IPS-15b (cell line): ENCODE results near the gene LMF1.
"Not testable (repeated sequence)": the region's sequence is repeated elsewhere in the genome, so short reads cannot be mapped to it uniquely, and the experiment has no call there.

Experiments
- H3K27me3 ChIP-seq: one replicate; pipeline ENCODE4 v1.6.1; 2013; ENCODE audit warnings: low read length; ENCODE audit not compliant: control insufficient read depth, insufficient read depth
- H3K36me3 ChIP-seq: one replicate; pipeline ENCODE4 v1.6.1; 2013; ENCODE audit warnings: low read length; ENCODE audit not compliant: control insufficient read depth, insufficient read depth
- H3K4me1 ChIP-seq: one replicate; pipeline ENCODE4 v1.6.1; 2013; ENCODE audit warnings: mild to moderate bottlenecking, low read length; ENCODE audit not compliant: control insufficient read depth, insufficient read depth
- H3K4me3 ChIP-seq: one replicate; pipeline ENCODE4 v1.5.1; 2013; ENCODE audit warnings: low read depth, low read length
- H3K9ac ChIP-seq: one replicate; pipeline ENCODE4 v1.6.1; 2013; ENCODE audit warnings: low read depth, mild to moderate bottlenecking, low read length
- H3K9me3 ChIP-seq: one replicate; pipeline ENCODE4 v1.6.1; 2013; ENCODE audit warnings: mild to moderate bottlenecking, low read length; ENCODE audit not compliant: control insufficient read depth, insufficient read depth

Gene LMF1

GRCh38 chr16:965487-965886, 5.3 kb downstream of the LMF1 start:
- H3K27me3 ChIP-seq, result peaks cover 3% of the 10 kb centered on the region
- H3K4me1 ChIP-seq, result no peaks in the 10 kb centered on the region
- H3K36me3 ChIP-seq, result no peaks in the 10 kb centered on the region
- no peak overlapping the region for H3K4me3 ChIP-seq
- H3K9me3 ChIP-seq, result no peaks in the 10 kb centered on the region
- no peak overlapping the region for H3K9ac ChIP-seq

GRCh38 chr16:965036-965395, 5.8 kb downstream of the LMF1 start:
- H3K9ac ChIP-seq, result no peak overlapping the region
- no peaks in the 10 kb centered on the region for H3K36me3 ChIP-seq
- peaks cover 3% of the 10 kb centered on the region for H3K27me3 ChIP-seq
- H3K9me3 ChIP-seq, result no peaks in the 10 kb centered on the region
- H3K4me3 ChIP-seq, result no peak overlapping the region
- H3K4me1 ChIP-seq, result no peaks in the 10 kb centered on the region

GRCh38 chr16:964356-965035, 6.3 kb downstream of the LMF1 start:
- Histone ChIP-seq H3K4me1 (no peaks in the 10 kb centered on the region), H3K9ac (no peak overlapping the region), H3K27me3 (peaks cover under 1% of the 10 kb centered on the region), H3K36me3 (no peaks in the 10 kb centered on the region), H3K4me3 (no peak overlapping the region), H3K9me3 (no peaks in the 10 kb centered on the region)

DNA sequence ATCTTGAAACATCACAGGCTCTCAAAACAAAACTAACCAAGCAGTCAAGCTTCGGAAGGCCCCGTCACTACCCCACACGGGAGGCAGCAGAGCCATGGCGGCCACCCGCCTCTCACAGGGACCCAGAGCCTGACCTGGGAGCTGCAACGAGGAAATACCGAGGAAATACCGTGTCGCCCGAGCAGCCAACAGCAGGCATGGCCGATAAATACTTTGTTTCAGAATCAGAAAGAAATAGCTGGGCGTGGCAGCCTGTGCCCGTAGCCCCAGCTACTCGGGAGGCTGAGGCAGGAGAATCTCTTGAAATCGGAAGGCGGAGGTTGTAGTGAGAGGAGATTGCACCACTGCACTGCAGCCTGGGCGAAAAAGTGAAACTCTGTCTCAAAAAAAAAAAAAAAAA, 6.9 kb downstream of the LMF1 start:
- H3K9ac ChIP-seq, result no peak overlapping the region
- no peaks in the 10 kb centered on the region for H3K4me1 ChIP-seq
- H3K27me3 ChIP-seq, result no peaks in the 10 kb centered on the region
- no peaks in the 10 kb centered on the region for H3K9me3 ChIP-seq
- no peak overlapping the region for H3K4me3 ChIP-seq
- H3K36me3 ChIP-seq, result no peaks in the 10 kb centered on the region

GRCh38 chr16:962901-963814, 7.6 kb downstream of the LMF1 start:
- Histone ChIP-seq H3K9ac (no peak overlapping the region), H3K4me3 (no peak overlapping the region), H3K27me3 (no peaks in the 10 kb centered on the region), H3K4me1 (no peaks in the 10 kb centered on the region), H3K36me3 (no peaks in the 10 kb centered on the region), H3K9me3 (no peaks in the 10 kb centered on the region)

DNA sequence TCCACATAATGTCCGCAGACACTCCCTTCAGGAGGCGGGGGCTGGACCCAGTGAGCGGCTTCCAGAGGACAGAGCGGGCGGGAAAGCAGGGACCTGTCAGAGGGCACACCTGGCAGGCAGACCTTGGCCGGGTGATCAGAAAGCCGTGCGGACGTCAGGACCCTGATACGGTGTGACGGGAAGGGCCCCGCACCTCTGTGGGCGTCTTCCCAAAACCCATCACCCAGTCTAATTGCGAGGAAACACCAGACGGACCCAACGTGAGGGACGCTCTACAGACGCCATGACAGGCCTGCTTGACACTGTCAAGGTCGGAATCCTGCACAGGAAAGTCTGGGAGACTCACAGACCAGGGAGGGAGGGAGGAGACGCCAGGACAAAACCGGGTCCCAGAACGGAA, 8.4 kb downstream of the LMF1 start:
- H3K36me3 ChIP-seq, result no peaks in the 10 kb centered on the region
- H3K4me3 ChIP-seq, result no peak overlapping the region
- H3K4me1 ChIP-seq, result no peaks in the 10 kb centered on the region
- H3K9ac ChIP-seq, result no peak overlapping the region
- H3K27me3 ChIP-seq, result no peaks in the 10 kb centered on the region
- H3K9me3 ChIP-seq, result no peaks in the 10 kb centered on the region

DNA sequence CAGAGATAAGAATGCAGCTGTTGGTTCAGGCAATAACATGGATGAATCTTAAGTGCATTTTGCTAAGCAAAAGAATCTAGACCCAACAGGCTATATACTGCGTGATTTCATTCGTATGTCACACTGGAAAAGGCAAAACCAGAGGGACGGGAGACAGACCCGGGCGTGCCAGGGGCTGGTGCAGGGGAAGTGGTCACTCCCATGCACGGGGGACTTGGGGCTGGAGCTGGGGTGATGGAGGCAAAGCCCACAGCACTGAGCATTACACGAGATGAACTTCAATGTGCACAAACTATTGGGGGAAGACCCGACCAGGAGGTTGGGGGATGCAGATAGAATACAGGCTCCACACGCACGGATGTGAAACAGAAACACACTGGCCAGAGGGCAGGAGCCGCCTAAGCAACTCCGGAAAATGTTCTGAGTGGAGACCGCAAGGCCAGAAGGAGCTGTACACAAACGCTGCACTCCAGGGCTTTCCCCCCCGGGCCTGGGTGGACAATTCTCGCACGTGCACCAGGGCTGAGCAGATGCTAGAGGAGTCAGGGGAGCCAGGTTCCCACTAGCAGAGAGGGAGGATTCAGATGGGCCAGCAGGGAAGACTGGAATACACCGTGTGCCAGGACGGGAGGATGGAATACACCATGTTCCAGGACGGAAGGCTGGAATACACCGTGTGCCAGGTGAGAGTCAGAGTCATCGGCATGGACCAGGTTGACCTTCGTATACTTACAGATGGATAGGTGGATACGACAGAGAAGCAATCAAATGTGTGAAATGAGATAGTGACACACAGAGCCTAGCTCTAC, 11.3 kb downstream of the LMF1 start:
- Histone ChIP-seq H3K36me3 (no peaks in the 10 kb centered on the region), H3K27me3 (no peaks in the 10 kb centered on the region), H3K4me3 (no peak overlapping the region), H3K9ac (no peak overlapping the region), H3K4me1 (no peaks in the 10 kb centered on the region), H3K9me3 (no peaks in the 10 kb centered on the region)

- not testable (repeated sequence) for H3K9me3 ChIP-seq, H3K9ac ChIP-seq, H3K4me1 ChIP-seq, H3K4me3 ChIP-seq, H3K36me3 ChIP-seq, H3K27me3 ChIP-seq
These were observed 15.0 kb downstream of the LMF1 start for GRCh38 chr16:955766-956165.

- H3K27me3 ChIP-seq, H3K4me1 ChIP-seq, H3K36me3 ChIP-seq, H3K9ac ChIP-seq, H3K9me3 ChIP-seq, H3K4me3 ChIP-seq: not testable (repeated sequence)
These were observed 17.0 kb downstream of the LMF1 start for GRCh38 chr16:953818-954217.

DNA sequence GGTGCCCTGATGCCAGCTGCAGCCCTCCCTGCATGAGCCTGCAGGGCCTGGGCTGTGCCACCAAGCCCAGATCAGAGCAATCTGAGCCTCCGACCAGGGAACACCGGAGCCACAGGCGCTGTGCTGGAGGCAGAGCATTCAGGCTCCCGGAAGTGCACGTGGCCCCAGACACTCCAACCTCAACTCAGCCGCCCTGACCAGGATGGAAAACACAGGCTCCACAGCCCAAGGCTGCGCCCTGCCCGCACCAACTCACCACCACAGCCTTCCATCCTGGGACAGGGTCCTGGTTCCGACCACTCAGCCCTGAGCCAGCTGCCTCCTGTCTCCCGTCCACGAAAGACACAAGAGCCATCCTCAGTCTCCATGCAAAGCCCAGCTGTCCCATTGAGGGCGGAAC, 18.5 kb downstream of the LMF1 start:
- Histone ChIP-seq H3K9ac (no peak overlapping the region), H3K27me3 (no peaks in the 10 kb centered on the region), H3K36me3 (peaks cover 8% of the 10 kb centered on the region), H3K4me1 (no peaks in the 10 kb centered on the region), H3K9me3 (no peaks in the 10 kb centered on the region), H3K4me3 (no peak overlapping the region)

GRCh38 chr16:951660-952301, 19.0 kb downstream of the LMF1 start:
- H3K9me3 ChIP-seq, result no peaks in the 10 kb centered on the region
- H3K27me3 ChIP-seq, result no peaks in the 10 kb centered on the region
- H3K4me3 ChIP-seq, result no peak overlapping the region
- no peaks in the 10 kb centered on the region for H3K4me1 ChIP-seq
- H3K9ac ChIP-seq, result no peak overlapping the region
- H3K36me3 ChIP-seq, result peaks cover 8% of the 10 kb centered on the region
